Spleen (tissue), 11 donors: ENCODE data around the gene CFAP45. TPM values are rescaled to one million over a fixed set of nuclear protein-coding genes. Genes with fewer than 3 reads are reported as not detected.

ENCODE experiments used
- DNase-seq: peaks from one replicate; pipeline ENCODE4 v3.0.0-alpha.2; 2020
- H3K27ac ChIP-seq, 8 donors: fragments of 200-600 bp; sonication (generic) in 7 of 8; 1 replicate in 4 of 8; 2 replicates in 4 of 8; pipeline versions ENCODE4 v1.5.0 to v1.8.0; 2016 to 2021; ENCODE audit warnings: inconsistent platforms in 4 of 8, mild to moderate bottlenecking in 4 of 8, moderate library complexity in 1 of 8
- H3K27me3 ChIP-seq, 7 donors: fragments of 200-600 bp; sonication (generic) in 6 of 7; replicated peaks in 1 of 7; 1 replicate in 4 of 7; 2 replicates in 3 of 7; pipeline versions ENCODE4 v1.5.0 to v1.8.0; 2016 to 2021; ENCODE audit warnings: inconsistent platforms in 3 of 7, mild to moderate bottlenecking in 1 of 7
- H3K36me3 ChIP-seq, 6 donors: fragments of 200-600 bp; sonication (generic) in 5 of 6; 1 replicate in 4 of 6; 2 replicates in 2 of 6; pipeline versions ENCODE4 v1.5.0 to v1.8.0; 2016 to 2021; ENCODE audit warnings: inconsistent platforms in 2 of 6
- H3K4me1 ChIP-seq, 6 donors: fragments of 200-600 bp; sonication (generic) in 5 of 6; 1 replicate in 3 of 6; 2 replicates in 3 of 6; pipeline versions ENCODE4 v1.5.0 to v1.8.0; 2016 to 2021; ENCODE audit warnings: inconsistent platforms in 3 of 6
- H3K4me3 ChIP-seq, 8 donors: fragments of 200-600 bp; sonication (generic) in 7 of 8; 1 replicate in 4 of 8; 2 replicates in 4 of 8; pipeline versions ENCODE4 v1.5.0 to v1.8.0; 2016 to 2021; ENCODE audit warnings: inconsistent platforms in 4 of 8, mild to moderate bottlenecking in 4 of 8, moderate library complexity in 2 of 8
- H3K9me3 ChIP-seq, 8 donors: fragments of 200-600 bp; sonication (generic) in 7 of 8; 1 replicate in 4 of 8; 2 replicates in 4 of 8; pipeline versions ENCODE4 v1.5.0 to v1.8.0; 2016 to 2021; ENCODE audit warnings: inconsistent platforms in 4 of 8
- POLR2A ChIP-seq, 3 donors: fragments of 450-650 bp; IDR thresholded peaks; one replicate each; pipeline ENCODE4 v1.5.1; 2017; ENCODE audit warnings: antibody characterized with exemption in 3 of 3, mild to moderate bottlenecking in 1 of 3
- POLR2AphosphoS5 ChIP-seq, 3 donors: sonication (generic); formaldehyde crosslinking; IDR thresholded peaks; one replicate each; pipeline ENCODE4 v1.5.1; 2017; ENCODE audit warnings: antibody characterized with exemption in 3 of 3
- WGBS, 5 donors: extraction: QIAGEN DNeasy Blood & Tissue Kit in 3 of 5; methylation state at CpG; one replicate each; pipeline versions ENCODE4 v1.1.5 to v1.1.7; 2013 to 2018; 5-methylcytosine and 5-hydroxymethylcytosine counted together
- intact Hi-C: fragments of 100-400 bp; cut with DNase I; formaldehyde crosslinking; loops from one replicate; pipeline ENCODE4 v1.15.0; 2023; ENCODE audit warnings: low total_unique reads
- polyA plus RNA-seq, 3 donors: library from polyadenylated mRNA; stranded (reverse); fragments of 200-250 nt; gene quantifications; one replicate each; pipeline ENCODE4 v1.2.1, GENCODE V29; 2013
- total RNA-seq, 7 donors: library from RNA; depleted of rRNA in 3 of 7; stranded (reverse); fragments of >200 nt in 3 of 7; fragmentation: NEBNext Ultra II Directional in 4 of 7; extraction: Animal tissue kit (Norgen Biotek cat#: 25700) in 4 of 7; gene quantifications; one replicate each; pipeline versions ENCODE4 v1.1.0 to v1.2.1, GENCODE V29; 2016 to 2021
- TF ChIP-seq, protein P1 (sequence below), 11 experiments: fragments of 200-600 bp in 7 of 11; fragments of 450-650 bp in 4 of 11; sonication (generic) in 4 of 11; IDR thresholded peaks in 8 of 11; conservative IDR thresholded peaks in 3 of 11; 1 replicate in 7 of 11; 2 replicates in 4 of 11; pipeline versions ENCODE4 v1.4.0 to v1.8.0; 2016 to 2021; ENCODE audit warnings: antibody characterized with exemption in 11 of 11, inconsistent platforms in 4 of 11, mild to moderate bottlenecking in 1 of 11
- donor health status: healthy with polysubstance abuse.
- donor health status: DM: no; HTN: no; CAD: no; lungs with moderate emphysema.
- donor health status: DM: no; HTN: no; CAD: no.
- donor health status: Bipolar disorder and iron deficiency.
- donor health status: healthy.
- donor health status: DM: no; HTN: no; CAD: no.
- donor health status: DM: yes; HTN: yes; CAD: no.

The CFAP45 gene
- total and polyA plus RNA-seq, 10 donors: 0.58 to 3.0 (median 1.9) TPM

DNA sequence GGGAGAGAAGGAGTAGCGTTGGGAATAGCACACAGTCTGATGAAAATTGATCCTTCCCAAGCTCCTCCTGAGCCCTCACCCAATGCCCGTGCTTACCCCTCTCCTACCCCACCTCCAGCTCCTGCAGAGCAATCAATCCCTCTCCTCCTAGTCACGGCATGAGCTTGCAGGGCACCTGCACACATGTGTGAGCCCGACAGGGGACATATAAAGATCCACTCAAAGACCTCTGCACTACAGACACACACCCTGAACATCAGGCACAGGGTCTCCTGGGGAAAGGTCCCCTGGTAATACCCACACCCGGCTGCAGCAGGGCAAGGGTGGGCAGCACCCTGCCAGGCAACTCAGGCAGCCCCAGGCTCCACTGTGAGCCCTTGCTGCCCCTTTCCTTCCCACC, 37.9 kb downstream of the CFAP45 start:
- Histone ChIP-seq H3K27ac (no peak overlapping the region), H3K27me3 (peaks cover 0 to 9% (median 0%) of the 10 kb centered on the region in 7 donors), H3K36me3 (peaks cover 0 to 4% (median 0%) of the 10 kb centered on the region in 6 donors), H3K4me3 (no peak overlapping the region), H3K9me3 (no peaks in the 10 kb centered on the region), H3K4me1 (peaks cover 0 to under 1% (median 0%) of the 10 kb centered on the region in 6 donors)
- no peak for DNase-seq
- intact Hi-C loops: no loop called here
- 80 to 91% (median 85%) methylated on average over 5 of the region's 5 CpGs for WGBS, 5 donors
- no peak for TF ChIP-seq POLR2A (IDR thresholded peaks at IDR 0.05)
- TF ChIP-seq POLR2AphosphoS5 (IDR thresholded peaks at IDR 0.05): no peak
- TF ChIP-seq, protein P1, sequence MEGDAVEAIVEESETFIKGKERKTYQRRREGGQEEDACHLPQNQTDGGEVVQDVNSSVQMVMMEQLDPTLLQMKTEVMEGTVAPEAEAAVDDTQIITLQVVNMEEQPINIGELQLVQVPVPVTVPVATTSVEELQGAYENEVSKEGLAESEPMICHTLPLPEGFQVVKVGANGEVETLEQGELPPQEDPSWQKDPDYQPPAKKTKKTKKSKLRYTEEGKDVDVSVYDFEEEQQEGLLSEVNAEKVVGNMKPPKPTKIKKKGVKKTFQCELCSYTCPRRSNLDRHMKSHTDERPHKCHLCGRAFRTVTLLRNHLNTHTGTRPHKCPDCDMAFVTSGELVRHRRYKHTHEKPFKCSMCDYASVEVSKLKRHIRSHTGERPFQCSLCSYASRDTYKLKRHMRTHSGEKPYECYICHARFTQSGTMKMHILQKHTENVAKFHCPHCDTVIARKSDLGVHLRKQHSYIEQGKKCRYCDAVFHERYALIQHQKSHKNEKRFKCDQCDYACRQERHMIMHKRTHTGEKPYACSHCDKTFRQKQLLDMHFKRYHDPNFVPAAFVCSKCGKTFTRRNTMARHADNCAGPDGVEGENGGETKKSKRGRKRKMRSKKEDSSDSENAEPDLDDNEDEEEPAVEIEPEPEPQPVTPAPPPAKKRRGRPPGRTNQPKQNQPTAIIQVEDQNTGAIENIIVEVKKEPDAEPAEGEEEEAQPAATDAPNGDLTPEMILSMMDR (IDR thresholded peaks at IDR 0.05 in 8 of 11, conservative IDR thresholded peaks at IDR 0.05 in 3 of 11): no peak

DNA sequence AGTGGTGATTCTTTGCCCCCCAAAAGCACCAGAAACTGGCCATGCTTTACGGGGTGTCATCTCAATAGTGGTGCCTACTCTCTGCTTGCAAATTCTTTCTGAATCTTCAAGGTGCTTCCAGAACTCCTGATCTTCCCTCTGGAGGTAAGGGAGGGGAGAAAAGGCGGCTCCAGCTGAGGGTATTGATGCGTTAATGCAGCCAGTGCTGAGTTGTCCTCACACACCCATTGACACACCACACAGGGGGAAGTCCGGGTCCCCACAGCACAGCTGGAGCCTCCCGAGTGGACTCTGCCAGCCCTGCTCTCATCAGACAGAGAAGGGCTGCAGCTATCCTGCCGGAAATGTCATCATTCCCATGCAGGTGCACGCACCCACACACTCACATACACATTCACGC, 38.7 kb downstream of the CFAP45 start:
- 79 to 87% (median 80%) methylated on average over 7 to 8 of the region's 8 CpGs for WGBS, 5 donors

DNA sequence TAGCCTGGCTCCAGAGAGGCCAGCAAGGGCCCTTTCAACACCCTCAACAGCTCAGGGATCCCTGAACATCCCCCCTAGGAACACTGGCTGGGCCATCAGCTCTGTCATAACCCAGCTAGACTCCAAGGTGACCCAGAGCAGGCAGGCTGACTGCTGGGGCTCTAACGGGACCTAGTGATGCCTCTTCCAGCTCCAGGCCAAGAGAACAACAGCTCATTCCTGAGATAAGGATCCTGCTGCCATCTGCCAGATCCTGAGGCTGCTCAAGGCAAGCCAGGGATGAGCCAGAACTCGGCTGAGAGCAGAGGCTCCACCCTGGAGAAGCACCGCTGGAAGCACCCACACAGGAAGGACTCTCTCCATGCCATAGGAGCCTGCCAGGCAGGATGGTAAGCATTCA, 39.5 kb downstream of the CFAP45 start:
- intact Hi-C loops: no loop called here
- DNase-seq: no peak
- Histone ChIP-seq H3K27ac (no peak overlapping the region), H3K36me3 (peaks cover 0 to 4% (median 0%) of the 10 kb centered on the region in 6 donors), H3K9me3 (no peaks in the 10 kb centered on the region), H3K27me3 (peaks cover 0 to 9% (median 0%) of the 10 kb centered on the region in 7 donors), H3K4me1 (peaks cover 0 to 6% (median 1%) of the 10 kb centered on the region in 6 donors), H3K4me3 (no peak overlapping the region)
- no peak for TF ChIP-seq POLR2A (IDR thresholded peaks at IDR 0.05)
- TF ChIP-seq POLR2AphosphoS5 (IDR thresholded peaks at IDR 0.05): no peak
- TF ChIP-seq, protein P1 (IDR thresholded peaks at IDR 0.05 in 8 of 11, conservative IDR thresholded peaks at IDR 0.05 in 3 of 11): no peak
- WGBS, 5 donors: 56 to 79% (median 68%) methylated on average over 3 of the region's 3 CpGs

More for the DNA sequence above, 38.7 kb downstream of the CFAP45 start:
- no peak for DNase-seq
- Histone ChIP-seq H3K27me3 (peaks cover 0 to 9% (median 0%) of the 10 kb centered on the region in 7 donors), H3K4me3 (no peak overlapping the region), H3K4me1 (no peaks in the 10 kb centered on the region), H3K27ac (no peak overlapping the region), H3K36me3 (peaks cover 0 to 4% (median 0%) of the 10 kb centered on the region in 6 donors), H3K9me3 (no peaks in the 10 kb centered on the region)
- intact Hi-C loops: no loop called here
- TF ChIP-seq, protein P1 (IDR thresholded peaks at IDR 0.05 in 8 of 11, conservative IDR thresholded peaks at IDR 0.05 in 3 of 11): no peak
- TF ChIP-seq POLR2AphosphoS5 (IDR thresholded peaks at IDR 0.05) (no peak), POLR2A (IDR thresholded peaks at IDR 0.05) (no peak)

DNA sequence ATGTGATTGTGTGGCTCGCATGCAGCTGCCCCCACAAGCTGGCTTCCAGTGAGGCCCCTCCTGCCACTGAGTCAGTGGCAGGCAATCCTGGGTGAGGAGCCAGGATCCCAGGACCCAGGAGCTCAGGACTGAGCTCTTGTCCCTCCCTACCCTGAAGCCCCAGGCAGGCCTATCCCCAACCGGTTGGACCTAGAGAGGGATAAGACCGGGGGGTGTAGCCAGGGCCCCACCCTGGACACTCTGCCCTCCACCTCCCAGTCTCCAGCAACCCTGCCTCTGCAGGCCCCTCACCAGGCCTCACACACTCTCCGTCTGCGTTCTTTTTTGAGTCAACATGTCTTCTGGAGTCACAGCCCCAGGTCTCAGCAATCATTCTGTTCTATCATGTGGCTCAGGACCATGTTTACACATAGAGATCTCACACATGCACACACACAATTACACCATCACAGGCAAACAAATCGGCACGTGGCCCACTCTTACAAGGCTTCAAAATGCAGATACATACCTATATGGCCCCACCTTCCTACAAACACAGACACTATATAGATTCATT, 40.1 kb downstream of the CFAP45 start:
- peaks cover 0 to 4% (median 0%) of the 10 kb centered on the region in 6 donors for H3K36me3 ChIP-seq
- WGBS, 5 donors: 84 to 91% (median 87%) methylated on average over 7 of the region's 7 CpGs
- no peak for DNase-seq
- H3K4me3 ChIP-seq: no peak overlapping the region
- intact Hi-C loops: no loop called here
- peaks cover 0 to 11% (median 0%) of the 10 kb centered on the region in 7 donors for H3K27me3 ChIP-seq
- H3K27ac ChIP-seq: no peak overlapping the region
- H3K4me1 ChIP-seq: peaks cover 0 to 12% (median 7%) of the 10 kb centered on the region in 6 donors
- no peaks in the 10 kb centered on the region for H3K9me3 ChIP-seq
- TF ChIP-seq POLR2AphosphoS5 (IDR thresholded peaks at IDR 0.05) (no peak), POLR2A (IDR thresholded peaks at IDR 0.05) (no peak)
- TF ChIP-seq, protein P1 (IDR thresholded peaks at IDR 0.05 in 8 of 11, conservative IDR thresholded peaks at IDR 0.05 in 3 of 11): no peak
